Activated naive CD4-positive, alpha-beta T cell (primary cell): ENCODE data around the gene SEPTIN10.
"Not testable (repeated sequence)": the region's sequence is repeated elsewhere in the genome, so short reads cannot be mapped to it uniquely, and the experiment has no call there.

Experiments
- DNase-seq, 4 experiments: peaks; one replicate each; lab custom pipeline; 2025; lab: John Stamatoyannopoulos, UW

The SEPTIN10 gene

DNA sequence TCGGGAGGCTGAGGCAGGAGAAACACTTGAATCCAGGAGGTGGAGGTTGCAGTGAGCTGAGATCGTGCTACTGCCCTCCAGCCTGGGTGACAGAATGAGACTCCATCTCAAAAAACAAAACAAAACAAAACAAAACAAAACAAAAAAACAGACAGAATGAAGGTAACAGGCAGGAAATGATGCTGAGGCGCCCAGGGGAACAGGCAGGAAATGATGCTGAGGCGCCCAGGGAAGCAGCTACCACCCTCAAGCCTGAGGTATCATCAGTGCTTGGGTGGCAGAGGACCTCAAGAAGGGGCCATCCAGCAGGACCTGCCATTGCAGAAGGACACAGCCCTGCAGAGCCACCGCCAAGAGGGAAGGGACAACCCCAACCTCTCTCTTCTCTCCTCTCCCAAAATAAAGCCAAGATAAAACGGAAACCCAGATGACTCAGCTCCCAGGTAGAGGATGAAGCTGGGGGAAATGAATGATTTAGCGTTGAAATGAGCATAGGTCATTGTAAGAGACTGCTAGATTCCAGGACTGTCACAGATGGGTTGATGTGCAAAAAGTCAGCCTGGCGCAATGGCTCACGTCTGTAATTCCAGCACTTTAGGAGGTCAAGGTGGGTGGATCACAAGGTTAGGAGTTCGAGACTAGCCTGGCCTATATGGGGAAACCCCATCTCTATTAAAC lies 19.7 kb upstream of the SEPTIN10 start:
- DNase-seq, result no peak

DNA sequence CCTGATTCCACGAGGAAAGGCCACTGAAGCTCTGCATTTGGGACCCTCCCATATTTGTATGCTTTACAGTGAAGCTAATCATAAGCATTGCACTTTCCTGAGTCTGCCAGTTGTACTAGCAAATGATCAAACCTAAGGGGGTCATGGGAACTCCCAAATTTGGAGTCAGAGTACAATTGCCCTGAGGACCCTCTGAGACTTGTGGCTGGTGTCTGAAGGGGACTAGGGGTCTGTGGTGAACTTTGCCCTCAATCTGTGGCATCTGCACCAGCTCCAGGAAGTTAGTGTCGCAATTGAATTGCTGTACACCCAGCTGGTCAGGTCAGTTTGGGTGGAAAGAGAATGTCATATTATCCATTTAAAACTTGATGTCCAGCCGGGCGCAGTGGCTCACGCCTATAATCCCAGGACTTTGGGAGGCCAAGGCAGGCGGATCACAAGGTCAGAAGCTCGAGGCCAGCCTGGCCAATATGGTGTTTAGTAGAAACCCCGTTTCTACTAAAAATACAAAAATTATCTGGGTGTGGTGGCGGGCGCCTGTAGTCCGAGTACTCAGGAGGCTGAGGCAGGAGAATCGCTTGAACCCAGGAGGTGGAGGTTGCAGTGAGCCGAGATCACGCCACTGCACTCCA lies 18.5 kb upstream of the SEPTIN10 start:
- DNase-seq, result no peak

DNA sequence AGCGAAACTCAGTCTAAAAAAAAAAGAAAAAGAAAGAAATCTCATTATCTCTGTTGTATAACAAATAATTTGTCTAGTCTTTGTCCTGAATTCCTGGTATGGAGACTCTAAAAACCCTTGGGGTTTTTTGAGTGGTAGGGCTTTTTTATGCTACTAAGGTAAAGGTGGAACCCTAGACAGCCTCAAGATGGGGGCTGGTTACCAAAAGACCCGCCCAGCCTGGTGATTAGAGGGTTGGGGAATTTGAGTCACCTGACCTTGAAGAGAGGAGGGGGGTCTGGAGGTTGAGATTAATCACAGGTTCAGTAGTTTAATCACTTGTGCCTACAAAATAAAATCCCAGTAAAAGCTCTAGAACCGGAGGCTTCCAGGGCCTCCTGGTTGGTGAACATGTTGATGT lies 18.0 kb upstream of the SEPTIN10 start:
- DNase-seq, result no peak

DNA sequence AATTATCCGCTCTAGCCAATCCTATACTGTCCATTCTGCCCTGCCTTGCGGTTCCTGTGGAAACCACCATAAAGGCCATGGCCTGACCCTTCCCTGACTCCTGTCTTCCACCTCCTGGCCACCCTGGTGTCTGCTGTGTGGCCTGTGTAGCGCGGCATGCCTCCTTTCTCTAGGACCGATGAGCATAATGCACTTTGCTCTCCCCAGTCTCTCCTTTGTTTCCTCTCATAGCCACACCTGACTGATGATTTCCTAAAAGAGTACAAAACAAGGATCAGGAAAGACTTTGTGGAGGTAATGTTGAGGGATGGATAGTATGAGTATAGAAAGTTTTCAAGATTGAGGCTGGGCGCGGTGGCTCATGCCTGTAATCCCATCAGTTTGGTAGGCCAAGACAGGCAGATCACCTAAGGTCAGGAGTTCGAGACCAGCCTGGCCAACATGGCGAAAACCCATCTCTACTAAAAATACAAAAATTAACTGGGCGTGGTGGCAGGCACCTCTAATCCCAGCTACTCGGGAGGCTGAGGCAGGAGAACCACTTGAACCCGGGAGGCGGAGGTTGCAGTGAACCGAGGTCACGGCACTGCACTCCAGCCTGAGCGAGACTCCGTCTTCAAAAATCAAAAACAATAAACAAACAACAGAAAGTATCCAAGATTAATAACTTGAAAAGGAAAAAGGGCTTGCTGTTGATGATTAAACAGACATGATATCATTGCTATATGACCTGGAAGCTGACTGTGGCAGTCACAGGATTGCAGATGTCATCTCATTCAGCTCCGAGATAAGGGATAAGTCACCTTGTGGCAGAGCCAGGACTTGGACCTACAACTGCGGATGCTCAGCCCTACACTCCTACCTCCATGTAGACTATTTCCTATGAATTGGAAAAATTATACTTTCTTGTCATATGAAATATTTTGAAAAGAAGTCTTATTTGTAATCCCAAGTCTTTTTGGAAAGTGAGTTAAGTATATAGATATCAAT lies 17.0 kb upstream of the SEPTIN10 start:
- no peak for DNase-seq

DNA sequence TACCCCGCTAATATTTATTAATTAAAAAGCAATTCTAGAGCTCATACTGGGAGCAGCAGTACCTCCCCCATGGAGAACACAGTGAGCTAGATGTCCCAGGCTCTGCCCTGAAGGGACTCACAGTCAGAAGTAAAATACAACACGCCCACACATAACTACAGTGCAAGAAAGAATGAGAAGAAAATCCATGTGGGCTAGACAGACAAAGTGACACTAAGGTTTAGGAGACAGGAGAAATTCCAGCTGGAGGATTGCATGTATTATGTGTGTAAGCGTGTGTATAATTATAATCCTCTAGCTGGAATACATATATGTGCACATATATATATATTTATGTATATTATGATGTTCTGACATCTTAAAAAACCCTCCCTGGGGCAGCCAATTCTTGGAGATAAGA lies 16.1 kb upstream of the SEPTIN10 start:
- DNase-seq, result no peak

DNA sequence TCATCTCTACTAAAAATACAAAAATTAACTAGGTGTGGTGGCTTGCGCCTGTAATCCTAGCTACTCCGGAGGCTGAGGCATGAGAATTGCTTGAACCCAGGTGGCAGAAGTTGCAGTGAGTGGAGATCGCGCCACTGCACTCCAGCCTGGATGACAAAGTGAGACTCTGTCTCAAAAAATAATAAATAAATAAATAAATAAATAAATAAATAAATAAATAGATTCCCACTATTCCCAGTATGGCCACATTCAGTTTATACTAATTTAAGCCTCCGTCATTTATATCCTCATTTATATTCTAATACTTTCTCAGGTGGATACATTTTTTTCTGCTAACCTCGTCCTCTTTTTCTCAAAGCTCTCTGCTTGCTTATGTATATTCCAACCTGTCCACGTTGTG lies 14.6 kb upstream of the SEPTIN10 start:
- DNase-seq, result not testable (repeated sequence)

DNA sequence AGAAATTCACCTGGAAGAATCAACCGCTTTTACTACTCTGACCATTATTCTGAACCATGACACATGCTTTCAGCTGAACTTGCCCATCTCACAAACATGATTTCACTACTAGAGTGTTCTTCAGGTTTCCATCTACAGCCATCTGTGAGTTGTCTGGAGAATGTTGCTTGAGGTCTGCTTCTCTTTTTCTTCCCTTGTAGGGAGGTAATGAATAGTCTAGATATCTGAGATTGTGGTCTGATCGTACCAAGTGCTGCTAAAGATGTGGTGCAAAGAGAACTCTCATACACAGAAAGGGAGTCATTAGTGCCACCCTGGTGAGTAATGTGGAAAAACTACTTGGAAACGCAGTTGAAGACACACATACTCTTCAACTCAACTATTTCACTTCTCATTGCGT lies 10.6 kb upstream of the SEPTIN10 start:
- no peak for DNase-seq

DNA sequence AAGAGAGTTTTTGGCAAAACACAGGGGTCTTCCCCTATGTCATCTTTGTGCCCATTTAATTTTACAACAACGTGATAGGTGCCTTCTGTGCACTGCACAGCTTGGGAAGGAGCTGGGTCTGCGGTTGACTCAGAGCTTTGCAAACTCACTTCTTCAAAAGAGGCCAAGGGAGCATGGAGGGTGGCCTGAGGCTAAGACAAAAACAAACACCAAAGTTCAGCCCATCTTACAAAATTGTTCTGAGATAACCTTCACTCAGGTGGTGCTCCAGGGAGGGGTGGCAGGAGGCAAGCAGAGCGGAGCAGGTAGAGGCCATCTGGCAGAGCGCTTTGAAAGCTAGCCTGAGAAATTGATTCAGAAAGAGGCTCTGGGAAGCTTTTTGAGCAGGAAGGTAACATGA lies 10.2 kb upstream of the SEPTIN10 start:
- no peak for DNase-seq

DNA sequence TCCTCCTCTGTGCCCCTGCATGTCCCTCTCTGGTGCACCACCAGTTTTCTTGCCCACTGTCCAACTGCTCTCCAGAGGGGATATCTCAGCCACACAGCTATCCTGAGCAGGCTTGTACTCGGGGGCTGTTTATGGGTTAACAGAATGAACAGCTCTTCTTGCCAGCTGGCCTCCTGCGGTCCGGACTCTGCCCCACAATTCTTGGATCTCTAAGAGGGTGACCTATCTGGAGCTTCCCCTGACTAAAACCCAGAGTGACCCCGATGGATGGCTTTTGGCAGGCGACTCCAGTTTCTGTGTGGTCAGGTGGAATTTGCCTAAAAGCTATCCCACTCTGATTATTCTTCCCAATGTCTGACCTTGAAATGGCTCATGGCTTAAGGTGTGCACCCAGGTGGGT lies 9.5 kb upstream of the SEPTIN10 start:
- no peak for DNase-seq

DNA sequence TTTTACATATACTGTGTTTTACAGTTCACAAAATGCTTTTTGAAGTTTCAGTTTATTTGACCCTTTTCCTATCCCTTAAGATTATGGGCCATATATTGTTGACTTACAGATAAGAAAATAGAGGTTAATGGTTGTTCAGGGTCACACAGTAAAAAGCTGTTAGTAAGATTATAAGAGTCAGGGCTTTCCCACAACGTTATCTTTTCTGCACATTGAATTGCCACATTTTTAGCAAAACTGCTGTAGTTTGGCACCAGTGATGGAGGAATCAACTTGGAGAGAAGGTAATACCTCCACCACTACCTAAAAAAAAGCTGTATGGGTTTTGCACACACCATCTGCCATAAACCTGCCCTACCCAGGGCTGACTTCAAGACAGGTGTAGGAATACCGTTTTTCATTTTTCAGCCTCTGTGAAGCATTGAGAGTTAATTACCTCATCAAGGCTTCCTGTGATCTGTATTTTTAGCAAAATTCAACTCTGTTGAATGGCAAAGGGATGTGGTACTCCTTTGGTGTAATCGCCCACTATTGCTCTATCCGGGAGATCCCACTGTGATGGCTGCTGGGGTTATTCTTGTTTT lies 5.4 kb upstream of the SEPTIN10 start:
- DNase-seq, result no peak

DNA sequence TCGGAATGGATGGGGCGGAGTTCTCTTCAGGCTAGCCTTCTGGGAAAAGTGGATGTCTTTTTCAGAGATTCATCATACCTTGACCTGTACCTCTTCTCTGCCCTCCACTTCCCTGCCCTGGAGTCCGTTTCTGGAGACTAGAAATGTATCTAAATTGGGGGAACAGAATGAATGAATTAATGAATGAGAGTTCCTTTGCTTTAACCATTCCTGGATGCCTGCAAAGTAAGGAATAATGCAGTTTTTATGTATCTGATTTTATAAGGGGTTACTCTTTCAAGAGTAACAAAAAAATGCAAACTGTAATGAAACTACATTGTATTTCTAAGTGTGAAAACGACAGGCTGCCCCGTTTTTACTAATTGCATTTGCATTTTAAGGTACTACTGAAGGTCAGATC lies 2.4 kb upstream of the SEPTIN10 start:
- DNase-seq, result no peak

DNA sequence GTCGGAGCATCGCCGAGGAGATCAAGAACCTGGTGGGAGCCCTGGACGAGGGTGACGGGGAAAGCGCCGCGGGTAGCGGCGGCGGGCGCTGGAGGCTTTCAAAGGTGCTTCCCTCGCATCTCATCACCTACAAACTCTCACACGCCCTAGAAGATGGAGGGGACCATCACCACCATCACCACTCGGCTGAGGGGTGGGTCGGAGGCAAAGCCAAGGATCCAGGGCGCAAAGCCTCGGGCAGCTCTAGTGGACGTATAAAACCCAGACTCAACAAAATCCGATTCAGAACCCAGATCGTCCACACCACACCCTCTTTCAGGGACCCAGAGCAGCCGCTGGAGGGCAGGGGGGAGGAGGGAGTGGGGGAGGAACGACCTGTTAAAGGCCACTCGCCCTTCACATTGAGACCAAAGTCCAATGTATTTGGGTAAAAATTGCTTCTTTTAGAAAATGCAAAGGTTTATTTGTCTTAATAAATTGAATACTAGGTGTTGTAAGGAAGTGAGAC lies 1.9 kb upstream of the SEPTIN10 start:
- DNase-seq, result no peak

DNA sequence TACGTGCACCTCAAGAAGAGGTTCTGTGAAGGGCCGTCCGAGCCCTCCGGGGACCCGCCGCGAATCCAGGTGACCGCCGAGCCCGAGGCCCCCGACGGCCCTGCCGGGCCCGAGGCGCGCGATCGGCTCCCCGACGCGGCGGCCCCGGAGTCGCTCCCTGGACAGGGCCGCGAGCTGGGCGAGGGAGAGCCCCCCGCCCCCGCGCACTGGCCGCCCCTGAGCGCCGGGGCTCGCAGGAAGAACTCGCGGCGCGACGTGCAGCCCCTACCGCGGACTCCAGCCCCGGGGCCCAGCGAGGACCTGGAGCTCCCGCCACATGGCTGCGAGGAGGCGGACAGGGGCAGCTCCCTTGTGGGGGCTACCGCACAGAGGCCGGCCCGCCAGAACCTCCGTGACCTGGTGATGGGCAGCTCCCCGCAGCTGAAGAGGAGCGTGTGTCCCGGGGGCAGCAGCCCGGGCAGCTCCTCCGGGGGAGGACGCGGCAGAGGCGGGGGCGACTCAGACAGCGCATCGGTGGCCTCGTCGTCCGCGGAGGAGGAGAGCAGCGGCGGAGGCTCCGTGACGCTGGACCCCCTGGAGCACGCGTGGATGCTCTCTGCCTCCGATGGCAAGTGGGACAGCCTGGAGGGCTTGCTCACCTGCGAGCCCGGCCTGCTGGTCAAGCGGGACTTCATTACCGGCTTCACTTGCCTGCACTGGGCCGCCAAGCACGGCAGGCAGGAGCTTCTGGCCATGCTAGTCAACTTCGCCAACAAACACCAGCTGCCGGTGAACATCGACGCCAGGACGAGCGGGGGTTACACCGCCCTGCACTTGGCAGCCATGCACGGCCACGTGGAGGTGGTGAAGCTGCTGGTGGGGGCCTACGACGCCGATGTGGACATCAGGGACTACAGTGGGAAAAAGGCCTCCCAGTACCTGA lies 1.2 kb upstream of the SEPTIN10 start:
- DNase-seq, result no peak

DNA sequence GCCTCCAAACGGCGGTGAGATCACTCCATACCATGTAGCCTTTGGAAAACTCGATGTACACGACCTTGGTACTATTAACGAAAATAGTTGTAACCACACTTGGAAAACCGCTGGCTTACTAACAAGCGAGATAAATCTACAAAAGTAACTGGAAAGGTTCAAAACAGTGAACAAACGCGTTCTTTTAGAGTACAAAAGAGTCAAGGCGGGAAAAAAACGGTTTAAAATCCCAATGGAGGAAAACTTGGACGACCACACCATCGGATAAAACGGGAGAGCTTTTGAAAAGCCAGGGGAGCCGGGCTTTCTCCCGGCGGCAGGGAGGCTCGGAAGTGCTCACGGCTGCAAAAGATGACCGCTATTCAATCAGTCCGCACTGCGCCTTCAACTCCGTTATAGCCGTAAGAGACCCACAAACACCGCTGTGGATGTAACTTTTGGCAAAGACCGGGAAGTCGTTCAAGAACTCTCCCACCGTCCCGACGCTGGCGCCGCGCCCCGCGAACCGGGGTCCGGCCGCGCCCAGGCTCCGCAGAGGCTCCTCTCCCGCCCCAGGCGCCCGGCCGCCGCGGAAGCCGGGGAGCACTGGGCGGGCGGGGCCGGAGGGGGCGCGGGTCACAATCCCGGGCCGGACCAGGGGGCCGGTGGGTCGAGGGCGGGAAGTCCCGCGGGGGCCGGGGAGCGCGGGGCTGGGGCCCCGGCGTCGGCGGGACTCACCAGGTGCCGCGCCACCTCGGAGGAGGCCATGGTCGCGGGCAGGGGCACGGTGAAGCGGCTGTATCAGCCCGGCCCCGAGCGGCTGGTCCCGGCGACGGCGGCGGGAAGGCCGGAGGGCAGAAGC lies 465 bp downstream of the SEPTIN10 start:
- DNase-seq, result no peak

DNA sequence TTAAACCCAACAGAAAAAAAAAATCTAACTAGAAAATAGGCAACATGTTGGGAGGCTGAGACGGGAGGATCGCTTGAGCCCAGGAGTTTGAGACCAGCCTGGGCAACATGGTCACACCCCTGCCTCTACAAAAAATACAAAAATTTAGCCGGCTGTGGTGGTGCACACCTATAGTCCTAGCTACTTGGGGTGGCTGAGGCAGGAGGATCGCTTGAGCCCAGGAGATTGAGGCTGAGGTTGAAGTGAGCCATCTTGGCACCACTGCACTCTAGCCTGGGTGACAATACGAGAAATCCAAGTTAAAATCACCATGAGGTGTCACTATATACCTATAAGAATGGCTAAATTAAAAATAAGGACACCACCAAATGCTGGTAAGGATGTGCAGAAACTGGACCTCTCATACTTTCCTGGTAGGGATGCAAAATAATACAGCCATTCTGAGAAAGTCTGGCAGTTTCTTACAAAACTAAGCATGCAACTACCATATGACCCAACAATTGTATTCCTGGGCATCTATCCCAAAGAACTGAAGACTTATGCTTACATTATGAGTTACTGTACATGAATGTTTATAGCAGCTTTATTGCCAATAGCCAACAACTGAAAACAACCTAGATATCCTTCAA lies 2.2 kb downstream of the SEPTIN10 start:
- DNase-seq, result no peak

DNA sequence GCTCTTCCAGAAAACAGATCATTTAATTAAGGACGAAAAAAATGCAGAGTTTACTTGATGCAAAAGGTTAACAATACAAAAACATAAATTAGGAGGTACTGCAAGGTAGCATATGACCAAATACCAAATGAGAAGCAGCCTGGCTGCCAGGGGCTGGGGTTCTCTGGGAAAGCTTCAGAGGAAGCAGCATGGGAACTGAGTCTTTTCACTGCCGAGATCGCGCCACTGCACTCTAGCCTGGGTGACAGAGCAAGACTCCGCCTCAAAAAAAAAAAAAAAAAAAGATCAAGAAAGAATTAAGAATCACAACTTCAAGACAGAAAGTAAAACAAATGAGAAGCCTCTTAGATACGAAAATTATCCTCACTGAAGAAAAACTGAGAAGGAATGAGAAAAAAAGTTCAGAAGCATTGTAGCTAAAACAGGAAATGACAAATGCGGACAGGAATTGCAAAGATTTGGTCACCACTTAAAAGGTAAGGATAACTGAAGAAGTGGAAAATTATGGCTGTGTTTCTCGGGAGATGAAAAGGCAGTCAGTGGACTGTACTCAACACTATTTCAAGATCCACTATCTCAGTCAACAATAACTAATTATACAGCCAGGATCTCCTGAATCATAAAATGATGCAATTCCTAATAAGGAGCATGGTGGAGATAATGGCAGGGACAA lies 4.3 kb downstream of the SEPTIN10 start:
- DNase-seq, result no peak

DNA sequence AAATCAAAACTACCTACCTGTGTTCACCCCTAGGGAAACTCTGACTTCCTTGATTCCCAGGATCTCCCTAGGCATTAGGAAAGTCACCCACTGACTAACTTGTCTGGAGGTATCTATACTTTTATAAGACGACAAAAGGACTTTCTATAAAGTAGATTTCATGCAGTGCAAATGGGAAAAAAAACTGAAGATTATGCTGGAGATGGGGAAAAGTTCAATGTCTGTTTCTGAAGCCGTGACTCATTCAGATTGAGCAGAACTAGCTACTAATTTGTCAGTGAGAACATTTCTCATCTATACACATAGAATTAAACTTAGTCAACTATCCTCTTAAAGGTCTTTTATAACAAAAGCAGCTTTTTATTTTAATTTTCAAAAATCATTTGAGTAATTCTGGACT lies 6.0 kb downstream of the SEPTIN10 start:
- DNase-seq, result no peak

DNA sequence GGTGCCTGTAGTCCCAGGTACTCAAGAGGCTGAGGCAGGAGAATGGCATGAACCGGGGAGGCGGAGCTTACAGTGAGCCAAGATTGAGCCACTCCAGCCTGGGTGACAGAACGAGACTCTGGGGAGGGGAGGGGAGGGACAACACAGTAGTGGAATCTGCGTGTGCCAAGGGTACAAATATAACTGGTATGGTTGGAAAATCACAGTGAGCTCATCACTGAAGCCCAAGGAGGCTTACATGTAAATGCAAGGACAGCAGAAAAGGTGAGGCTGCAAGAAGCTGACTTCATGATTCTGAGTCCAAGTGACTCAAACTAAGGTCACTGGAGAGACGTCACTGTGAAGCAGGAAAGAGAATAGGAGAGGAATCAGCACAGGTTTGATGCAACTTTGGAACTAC lies 9.2 kb downstream of the SEPTIN10 start:
- DNase-seq, result no peak

DNA sequence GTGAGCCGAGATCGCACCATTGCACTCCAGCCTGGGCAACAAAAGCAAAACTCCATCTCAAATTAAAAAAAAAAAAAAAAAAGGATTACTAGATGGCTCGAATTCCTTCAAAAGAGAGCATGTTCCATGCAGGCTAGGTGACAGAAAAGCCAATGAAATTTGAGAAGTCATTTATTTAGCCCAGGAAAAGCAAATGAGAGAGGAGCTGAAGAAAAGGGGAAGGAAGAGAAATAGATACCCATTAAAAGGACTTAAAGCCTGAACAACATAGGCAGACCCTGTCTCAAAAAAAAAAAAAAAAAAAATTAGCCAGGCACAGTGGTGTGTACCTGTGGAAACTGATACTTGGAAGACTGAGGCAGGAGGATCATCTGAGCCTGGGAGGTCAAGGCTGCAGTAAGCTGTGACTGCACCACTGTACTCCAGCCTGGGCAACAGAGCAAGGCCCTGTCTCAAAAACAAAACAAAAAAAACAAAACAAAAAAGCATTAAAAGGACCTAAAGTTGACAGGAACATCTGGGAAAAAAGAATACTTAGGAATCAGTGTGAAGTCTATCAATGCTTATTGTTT lies 11.1 kb downstream of the SEPTIN10 start:
- DNase-seq, result no peak
